ENCODE results near the gene THY1. TPM values are rescaled to one million over a fixed set of nuclear protein-coding genes. Genes with fewer than 3 reads are reported as not detected.
"Not testable (repeated sequence)": the region's sequence is repeated elsewhere in the genome, so short reads cannot be mapped to it uniquely, and the experiment has no call there.

The THY1 gene
- total RNA-seq, 1 experiment from 2014 or later = 0.25 TPM

DNA sequence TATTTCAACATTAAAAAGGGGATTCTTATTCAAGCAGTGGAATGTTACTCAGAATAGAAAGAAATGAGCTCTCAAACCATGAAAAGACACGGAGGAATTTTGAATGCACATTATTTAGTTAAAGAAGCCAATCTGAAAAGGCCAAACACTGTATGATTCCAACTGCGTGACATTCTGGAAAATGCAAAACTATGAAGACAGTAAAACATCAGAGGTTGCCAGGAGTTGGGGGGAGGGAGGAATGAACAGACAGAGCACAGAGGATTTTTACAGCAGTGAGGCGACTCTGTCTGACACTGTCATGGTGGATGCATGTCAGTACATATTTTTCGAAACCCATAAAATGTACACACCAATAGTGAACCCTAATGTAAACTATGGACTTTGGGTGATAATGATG, 22.9 kb upstream of the THY1 start:
- no peak for DNase-seq (ENCODE audit: low spot score)

DNA sequence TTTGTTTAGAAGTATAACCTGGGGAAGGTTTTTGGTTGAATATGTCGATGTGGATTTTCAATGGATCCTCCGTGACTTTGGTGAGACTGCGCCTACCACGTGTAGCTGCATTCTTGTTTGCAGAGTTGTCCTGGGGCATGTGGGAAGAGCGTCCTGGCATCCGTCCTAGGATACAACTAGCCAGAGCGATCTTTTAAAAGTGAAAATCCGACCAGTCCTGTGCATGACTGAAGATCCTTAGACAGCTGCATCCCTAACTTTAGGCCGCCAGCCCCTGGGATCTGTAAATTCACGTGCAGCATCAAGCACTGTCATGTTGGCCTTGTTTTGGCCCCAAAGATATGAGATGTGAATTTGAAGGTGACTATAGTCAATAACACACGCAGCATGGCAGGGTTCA, 22.4 kb upstream of the THY1 start:
- no peak for DNase-seq (ENCODE audit: low spot score)

DNA sequence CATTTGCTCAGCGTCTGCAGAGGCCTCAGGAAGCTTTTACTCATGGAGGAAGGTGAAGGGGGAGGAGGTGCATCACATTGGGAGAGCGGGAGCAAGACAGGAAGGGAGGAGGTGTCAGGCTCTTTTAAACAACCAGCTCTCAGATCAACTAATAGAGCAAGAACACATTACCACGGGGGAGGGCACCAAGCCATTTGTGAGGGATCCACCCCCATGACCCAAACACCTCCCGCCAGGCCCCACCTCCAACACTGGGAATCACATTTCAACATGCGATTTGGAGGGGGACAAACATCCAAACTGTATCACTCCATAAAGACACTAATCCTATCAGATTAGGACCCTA, 18.9 kb upstream of the THY1 start:
- DNase-seq (ENCODE audit: low spot score) = no peak

DNA sequence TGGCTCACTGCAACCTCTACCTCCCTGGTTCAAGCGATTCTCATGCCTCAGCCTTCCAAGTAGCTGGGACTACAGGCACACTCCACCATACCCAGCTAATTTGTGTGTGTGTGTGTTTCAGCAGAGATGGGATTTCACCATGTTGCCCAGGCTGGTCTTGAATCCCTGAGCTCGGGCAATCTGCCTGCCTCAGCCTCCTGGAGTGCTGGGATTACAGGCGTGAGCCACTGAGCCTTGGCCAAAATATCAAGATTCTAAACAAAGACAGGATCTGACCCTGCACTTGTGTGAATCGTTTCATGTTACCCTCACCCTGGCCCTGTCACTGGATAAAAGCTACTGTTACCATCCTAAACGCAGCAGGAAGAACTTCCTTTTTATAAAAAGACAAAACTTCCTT, 15.6 kb upstream of the THY1 start:
- DNase-seq (ENCODE audit: low spot score) = no peak

DNA sequence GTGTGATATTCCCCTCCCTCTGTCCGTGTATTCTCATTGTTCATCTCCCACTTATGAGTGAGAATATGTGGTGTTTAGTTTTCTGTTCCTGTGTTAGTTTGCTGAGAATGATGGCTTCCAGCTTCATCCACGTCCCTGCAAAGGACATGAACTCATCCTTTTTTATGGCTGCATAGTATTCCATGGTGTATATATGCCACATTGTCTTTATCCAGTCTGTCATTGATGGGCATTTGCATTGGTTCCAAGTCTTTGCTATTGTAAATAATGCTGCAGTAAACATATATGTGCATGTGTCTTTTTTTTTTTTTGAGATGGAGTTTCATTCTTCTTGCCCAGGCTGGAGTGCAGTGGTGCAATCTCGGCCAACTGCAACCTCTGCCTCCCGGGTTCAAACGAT, 14.5 kb upstream of the THY1 start:
- DNase-seq (ENCODE audit: low spot score) = not testable (repeated sequence)

DNA sequence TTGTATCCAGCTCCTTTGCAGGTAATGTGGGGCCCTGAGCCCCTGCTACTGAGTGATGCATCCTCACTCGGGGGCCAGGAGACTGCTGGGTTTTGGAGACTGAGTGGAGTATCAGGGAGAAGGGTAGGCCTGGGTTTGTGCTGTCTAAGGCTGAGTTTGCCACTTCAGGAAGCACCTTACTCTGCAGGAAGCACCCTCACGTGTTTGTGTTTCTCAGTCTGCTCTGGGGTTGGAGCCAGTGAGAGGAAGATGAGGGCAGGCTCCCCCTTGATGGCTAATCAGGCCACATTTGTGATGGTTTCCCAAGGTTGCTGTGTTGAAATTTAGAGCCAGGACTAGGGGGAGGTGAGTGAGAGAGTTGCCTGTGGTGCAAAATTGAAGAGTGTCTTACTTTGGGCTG, 13.7 kb upstream of the THY1 start:
- DNase-seq (ENCODE audit: low spot score) = no peak

DNA sequence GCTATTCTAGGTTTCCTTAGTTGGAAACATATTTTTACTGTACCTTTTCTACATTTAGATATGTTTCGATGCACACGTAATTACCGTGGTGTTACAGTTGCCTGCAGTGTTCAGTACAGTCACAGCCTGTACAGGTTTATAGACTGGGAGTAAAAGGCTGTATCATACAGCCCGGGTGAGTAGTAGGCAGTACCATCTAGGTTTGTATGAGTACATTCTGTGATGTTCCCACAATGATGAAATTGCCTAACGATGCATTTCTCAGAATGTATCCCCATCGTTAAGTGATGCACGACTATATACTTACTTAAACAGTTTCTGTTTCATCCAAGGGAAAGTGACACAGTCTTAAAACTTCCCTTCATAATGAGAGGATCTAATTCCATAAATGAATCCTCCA, 13.1 kb upstream of the THY1 start:
- no peak for DNase-seq (ENCODE audit: low spot score)

DNA sequence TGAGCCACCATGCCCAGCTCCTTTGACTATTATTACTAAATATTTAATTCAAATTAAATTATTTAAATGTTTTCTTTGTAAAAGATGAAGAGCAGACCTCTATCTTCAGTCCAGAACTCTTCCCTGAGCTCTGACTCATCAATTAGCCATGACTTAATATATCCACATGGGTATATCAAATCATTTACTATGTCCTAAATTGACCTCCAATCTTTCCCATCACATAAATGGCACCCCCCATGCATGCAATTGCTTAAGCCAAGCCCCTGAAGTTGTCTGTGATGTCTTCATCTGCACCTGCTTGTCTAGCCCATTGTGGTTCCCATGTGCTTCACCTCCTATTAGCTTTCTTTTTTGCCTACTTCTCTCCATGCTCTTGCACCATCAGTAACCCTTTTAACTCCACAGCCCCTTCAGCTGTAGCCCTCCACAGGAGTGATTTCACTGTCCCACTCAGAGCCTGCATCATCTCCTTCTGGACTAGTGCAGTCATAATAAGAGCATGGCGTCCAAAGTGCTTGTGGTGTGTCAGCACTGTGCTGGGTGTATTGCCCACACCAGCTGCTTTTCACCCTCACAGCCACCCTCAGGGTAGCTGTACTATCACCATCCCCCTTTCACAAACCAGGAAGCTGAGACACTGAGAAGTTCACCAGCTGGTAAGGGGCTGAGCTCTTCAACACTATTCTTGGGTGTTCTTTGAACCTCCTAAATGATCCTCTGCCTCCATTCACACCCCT, 11.8 kb upstream of the THY1 start:
- DNase-seq (ENCODE audit: low spot score) = no peak

DNA sequence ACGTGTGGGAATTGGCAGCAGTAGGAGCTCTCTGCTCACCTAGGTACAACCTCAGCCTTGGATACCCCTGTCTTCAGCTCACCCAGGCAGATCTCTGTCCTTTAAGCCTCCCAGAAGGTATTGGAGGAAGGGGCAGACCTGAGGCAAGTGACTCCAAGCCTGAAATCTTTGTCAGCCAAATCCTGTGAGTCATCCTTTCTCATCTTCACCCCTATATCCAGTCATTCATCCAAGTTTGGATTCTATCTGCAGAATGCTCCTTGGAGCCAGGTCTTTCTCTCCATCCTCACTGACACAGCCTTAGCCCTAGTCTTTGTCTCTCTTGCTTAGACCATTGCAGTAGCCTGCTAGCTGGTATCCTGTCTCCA, 10.4 kb upstream of the THY1 start:
- no peak for DNase-seq (ENCODE audit: low spot score)

DNA sequence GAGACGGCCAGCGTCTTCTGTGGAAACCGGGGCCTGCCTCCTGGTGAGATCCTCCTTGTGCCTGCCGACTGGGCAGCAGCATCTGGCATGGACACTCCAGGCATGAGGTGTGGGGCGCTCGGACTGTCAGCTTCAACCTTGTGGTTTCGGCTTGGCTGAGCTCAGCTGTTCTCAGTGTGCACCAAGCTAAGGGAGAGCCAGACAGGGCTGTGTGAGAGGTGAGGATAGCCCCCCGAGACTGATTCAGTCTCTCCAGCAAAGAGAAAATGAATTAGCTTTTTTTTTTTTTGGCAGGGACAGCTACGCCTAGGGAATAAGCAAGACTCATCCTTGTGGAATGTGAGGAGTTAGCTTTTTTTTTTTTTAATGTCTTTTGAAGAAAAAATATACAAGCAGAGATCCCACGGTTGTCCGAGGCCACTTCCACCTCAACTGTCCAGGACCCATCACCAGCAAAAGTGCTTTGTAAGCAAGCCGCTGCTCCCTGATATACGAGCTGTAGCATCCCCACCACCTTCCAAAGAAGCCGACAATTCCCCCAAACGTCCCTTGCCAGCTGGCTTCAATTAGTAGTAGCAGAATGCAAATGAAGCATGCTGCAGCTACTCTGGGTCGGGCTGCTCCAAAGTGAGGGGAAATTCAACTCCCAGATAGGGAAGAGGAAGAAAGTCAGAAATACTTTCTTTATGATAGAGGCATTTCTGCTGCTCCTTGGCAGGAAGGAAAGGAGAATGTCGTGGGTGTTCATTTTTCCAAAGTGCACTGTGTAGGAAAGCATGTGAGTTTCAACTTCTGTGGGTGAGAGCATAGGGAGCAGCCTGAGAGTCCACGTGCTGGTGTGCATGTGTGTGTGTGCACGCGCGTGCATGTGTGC, 9.7 kb upstream of the THY1 start:
- DNase-seq (ENCODE audit: low spot score) = no peak

DNA sequence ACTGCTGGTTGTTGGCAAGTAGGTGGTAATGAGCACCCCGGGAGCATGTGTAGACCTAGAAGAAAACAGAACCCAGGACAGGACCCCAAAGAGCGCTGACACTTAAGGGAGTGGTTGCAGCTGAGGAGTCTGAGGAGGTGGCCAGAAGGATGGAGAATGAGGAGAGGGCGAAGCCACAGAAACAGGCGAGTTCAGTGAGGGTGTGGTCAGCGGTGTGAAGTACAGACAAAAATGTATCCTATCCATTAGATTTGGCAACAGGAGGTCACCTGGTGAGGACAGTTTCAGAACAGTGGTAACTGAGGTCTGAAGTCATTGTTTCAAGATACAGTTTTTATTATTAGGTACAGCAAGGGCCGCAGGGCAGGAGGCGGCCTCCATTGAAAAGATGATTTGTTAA, 8.6 kb upstream of the THY1 start:
- no peak for DNase-seq (ENCODE audit: low spot score)

DNA sequence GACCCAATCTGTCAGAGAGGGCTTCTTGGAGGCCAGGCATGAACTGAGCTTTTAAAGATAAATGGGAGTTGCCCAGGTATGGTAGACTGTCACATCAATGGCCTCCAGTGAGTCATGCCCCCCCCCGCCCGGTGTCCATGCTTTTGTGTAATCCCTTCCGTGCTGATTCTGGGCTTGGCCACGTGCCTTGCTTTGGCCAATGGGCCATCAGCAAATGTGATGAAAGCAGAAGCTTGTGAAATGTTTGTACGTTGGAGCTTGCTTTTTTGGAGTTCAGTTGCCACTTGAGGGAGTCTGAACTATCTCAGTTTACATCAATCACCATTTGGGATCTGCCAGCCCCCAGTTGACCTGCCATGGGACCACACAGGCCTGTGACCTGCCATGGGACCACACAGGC, 4.3 kb upstream of the THY1 start:
- DNase-seq (ENCODE audit: low spot score) = no peak

DNA sequence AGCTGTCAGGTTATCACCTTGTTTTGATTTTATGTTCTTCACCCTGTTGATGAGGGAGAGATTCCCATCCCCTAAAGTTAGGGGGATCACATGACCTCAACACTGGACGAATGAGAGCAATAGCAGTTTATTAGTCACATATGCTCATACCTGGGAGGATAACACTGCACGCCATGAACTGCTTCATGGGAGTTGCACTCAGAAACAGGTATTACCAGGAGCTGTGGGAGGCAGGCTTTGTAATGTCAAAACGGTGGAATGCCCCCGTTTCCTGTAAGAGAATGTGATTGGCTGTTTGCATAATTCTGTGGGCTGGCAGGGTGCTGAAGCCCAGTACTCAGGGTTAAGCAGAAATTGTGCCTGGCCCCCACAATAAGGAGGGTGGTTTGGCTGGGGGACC, 3.2 kb upstream of the THY1 start:
- no peak for DNase-seq (ENCODE audit: low spot score)

DNA sequence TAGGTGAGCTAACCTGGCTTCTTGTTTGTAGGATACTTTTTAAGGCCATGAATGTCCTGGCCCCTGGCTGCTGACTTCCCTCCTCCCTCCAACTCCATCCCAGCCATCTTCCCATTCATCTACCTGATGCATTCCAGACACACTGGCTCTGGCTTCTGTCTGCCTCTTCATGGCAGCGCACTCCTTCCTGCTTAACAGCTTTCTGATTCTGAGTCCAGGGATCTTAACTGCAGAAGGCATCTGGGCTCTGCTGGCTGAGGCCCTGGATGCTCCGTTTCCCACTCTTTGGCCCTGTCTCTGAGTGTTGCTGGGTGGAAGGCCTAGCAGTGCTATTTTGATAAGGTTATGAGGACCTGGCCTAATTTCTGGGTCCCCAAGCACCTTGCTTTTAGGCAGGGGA, 1.8 kb upstream of the THY1 start:
- DNase-seq (ENCODE audit: low spot score) = no peak

DNA sequence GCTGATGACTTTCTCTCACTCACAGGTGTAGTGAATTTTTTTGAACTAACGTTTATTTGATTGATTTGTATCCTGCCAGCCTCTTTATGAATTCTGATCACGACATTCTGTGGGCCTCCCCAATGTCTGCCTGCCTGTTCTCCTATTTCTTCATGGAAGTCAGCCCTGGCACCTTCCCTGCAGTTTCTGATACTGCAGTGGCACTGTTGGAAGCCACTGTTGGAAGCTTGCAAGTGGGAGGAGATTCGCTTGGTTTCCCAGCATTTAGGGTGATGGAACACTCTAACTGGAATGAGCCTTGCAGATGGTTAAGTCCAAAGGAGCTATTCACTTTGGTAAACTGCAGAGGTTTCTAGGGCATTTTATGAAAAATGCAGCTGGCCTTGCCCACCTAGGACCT, 1.3 kb upstream of the THY1 start:
- no peak for DNase-seq (ENCODE audit: low spot score)

DNA sequence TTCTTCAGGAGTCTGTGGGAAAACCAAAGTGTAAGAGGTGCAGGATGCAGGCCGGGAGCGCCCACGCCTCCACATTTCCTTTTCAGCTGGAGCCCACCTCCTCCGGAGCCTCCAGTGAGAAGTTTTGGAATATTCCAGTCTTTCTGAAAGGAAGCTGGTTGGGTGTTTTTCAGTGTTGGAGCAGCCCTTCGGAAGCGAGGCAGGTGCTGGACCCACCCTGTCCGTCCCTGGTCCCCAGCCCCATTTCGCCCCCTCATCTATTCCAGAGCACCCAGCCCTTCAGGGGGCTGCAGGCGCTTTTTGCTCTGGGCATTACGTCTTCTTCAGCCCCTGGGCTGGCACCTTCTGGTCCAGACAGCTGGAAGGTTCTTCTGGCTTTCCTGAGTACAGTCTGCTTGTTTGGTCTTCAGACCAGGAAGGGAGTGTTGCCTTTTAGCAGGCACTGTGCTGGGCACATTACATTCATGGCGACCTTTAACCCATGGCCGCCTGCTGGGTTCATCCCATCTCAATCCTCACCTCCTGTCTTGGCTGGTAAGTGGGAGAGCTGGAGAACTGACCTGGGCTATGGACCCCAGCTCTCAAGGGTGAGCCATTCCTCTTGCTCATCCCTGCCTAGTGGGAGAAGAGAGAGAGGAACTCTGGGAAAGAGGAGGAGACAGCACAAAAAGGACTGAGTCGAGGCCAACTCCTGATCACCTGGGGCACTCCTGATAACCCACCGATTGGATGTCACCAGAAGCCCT, 710 bp upstream of the THY1 start:
- DNase-seq (ENCODE audit: low spot score) = no peak

DNA sequence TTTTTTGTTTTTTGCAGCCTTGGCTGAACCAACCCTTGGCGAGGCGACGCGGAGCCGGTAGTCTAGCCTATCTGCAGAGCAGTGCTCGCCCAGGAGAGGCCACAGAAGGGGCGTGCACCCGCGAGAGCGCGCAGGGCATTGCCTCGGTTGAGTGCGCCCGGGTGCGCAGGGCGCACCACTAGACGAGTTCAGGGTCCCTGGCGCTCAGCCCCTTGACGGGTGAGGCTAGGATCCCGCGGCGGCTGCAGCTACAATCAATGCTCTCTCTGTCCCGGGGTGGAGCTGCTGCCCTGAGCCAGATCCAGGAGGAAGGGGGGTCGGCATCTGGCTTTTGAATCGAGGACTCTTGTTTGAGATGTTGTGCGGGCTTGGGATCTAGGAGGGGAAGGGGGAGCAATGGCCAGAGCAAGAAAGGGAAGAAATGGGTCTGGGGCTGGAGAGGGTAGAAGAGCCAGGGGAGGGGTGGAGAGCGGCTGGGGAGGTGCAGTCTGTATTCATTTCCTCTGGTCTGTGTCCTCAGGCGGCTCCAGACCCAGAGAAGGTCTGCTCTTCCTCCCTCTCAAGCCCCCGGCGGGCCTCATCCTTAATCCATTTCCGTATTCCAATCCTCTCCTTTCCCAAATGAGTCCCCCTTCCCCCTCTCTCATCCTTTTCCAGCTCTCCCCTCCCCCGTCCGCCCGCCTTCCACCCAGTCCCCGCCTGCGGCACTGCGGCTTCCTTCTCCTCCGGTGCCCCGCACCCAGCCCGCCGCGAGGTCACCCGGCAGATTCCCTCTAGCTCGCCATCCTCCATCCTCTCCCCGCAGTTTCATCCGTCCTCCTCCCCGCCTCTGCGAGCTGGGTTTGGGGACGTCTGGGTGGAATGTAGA, 797 bp downstream of the THY1 start:
- no peak for DNase-seq (ENCODE audit: low spot score)

DNA sequence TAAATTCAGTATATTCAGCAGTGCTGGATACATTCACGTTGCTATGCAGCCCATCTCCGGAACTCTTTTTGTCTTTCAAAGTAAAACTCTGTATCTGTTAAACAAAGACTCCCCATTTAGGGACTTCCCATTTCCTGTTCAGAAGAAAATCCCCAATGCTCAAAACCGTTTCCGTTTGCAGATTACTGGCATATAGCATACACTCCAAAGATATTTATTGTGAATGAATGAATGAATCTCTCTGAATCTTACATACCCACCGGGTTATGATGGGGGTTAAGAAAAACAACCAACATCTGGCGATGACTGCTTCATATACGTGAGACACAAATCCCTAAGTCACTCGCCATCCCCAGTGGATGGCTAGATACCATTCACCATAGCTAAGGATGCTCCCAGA, 1.6 kb downstream of the THY1 start:
- DNase-seq (ENCODE audit: low spot score) = no peak

DNA sequence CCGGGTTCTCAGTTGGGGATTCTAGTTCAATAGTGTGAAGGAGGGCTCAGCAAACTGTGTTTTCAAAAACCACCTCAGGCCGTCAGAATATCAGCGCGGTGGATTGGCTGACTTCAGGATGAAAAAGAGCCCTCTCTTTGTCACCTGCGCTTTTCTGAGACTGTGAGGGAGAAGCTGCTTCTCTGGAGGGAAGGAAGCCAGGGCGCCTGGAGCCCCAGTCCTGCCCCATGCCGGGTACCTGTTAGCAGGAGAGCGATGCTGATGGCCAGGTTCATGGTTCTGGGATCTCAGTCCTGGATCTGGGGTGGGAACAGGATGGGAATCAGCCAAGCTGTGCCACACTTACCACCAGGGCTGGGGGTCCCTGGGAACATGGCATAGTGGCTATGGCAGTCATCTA, 2.3 kb downstream of the THY1 start:
- no peak for DNase-seq (ENCODE audit: low spot score)

DNA sequence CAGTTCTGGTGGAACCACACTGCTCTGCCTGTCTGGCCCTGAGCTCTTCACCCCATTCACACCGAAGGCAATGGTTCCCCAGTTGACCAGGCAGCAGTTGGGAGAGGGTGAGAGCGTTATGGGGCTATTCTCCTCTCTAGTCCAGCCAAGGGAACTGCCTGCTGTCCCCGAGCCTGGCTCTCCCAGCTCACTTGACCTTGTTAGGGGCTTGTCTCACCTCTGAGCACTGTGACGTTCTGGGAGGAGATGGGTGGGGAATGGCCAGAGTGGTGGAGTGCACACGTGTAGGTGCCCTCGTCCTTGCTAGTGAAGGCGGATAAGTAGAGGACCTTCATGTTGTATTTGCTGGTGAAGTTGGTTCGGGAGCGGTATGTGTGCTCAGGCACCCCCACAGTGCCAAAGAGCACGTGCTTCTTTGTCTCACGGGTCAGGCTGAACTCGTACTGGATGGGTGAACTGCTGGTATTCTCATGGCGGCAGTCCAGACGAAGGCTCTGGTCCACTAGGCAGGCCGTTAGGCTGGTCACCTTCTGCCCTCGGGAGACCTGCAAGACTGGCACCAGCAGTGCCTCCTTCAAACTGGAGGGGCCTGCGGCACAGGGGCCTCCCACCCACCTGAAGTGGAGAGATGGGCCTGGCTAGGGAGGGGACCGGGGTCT, 3.0 kb downstream of the THY1 start:
- no peak for DNase-seq (ENCODE audit: low spot score)

DNA sequence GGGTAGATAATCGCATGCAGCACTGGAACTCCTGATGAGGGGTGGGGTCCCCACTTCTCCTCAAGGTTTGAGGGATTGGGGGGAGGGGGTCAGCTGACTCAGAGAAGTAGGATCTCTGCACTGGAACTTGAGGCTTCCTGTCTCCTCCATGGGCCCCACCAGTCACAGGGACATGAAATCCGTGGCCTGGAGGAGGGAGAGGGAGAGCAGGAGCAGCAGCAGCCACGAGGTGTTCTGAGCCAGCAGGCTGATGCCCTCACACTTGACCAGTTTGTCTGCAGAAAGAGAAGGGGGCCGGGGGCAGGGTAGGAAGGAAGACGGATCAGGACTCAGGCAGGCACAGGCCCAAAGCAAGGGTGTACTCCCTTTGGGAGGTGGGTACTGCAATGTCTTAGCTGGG, 3.7 kb downstream of the THY1 start:
- no peak for DNase-seq (ENCODE audit: low spot score)
